K562 (cell line): ENCODE measurements around the gene SLC48A1. TPM values are rescaled to one million over a fixed set of nuclear protein-coding genes. Genes with fewer than 3 reads are reported as not detected.

ENCODE experiments used
- CTCFL ChIP-seq: IDR thresholded peaks from 2 replicates; pipeline ENCODE4 v1.6.1; 2011; ENCODE audit warnings: borderline replicate concordance, low read depth, mild to moderate bottlenecking, moderate library complexity, low read length; ENCODE audit not compliant: insufficient read depth, poor library complexity, severe bottlenecking
- NKRF ChIP-seq: fragments of 450-650 bp; IDR thresholded peaks from 2 replicates; pipeline ENCODE4 v1.6.1; 2016; ENCODE audit warnings: borderline replicate concordance
- PRDM10 ChIP-seq: fragments of 450-650 bp; IDR thresholded peaks from 2 replicates; pipeline ENCODE4 v1.6.1; 2018; ENCODE audit not compliant: partially characterized antibody
- PTRF ChIP-seq: fragments of 450-650 bp; IDR thresholded peaks from 2 replicates; pipeline ENCODE4 v1.6.1; 2016; ENCODE audit warnings: mild to moderate bottlenecking, missing genetic modification characterization, missing compliant biosample characterization
- RBBP5 ChIP-seq: fragments of 200-600 bp; sonication (generic); IDR thresholded peaks from 2 replicates; pipeline ENCODE4 v1.6.1; 2012; ENCODE audit warnings: borderline replicate concordance, mild to moderate bottlenecking, low read length, control low read depth, inconsistent platforms; ENCODE audit not compliant: insufficient read depth, poor library complexity, severe bottlenecking
- SMARCA4 ChIP-seq: fragments of 450-650 bp; IDR thresholded peaks from 2 replicates; pipeline ENCODE4 v1.6.1; 2016
- TAF15 ChIP-seq: fragments of 200-400 bp; formaldehyde crosslinking; IDR thresholded peaks from 2 replicates; pipeline ENCODE4 v1.6.1; 2017; ENCODE audit warnings: mild to moderate bottlenecking, low read depth, low read length, moderate library complexity
- TSC22D4 ChIP-seq: fragments of 450-650 bp; IDR thresholded peaks from 2 replicates; pipeline ENCODE4 v1.6.1; 2016; ENCODE audit warnings: missing genetic modification characterization, missing biosample characterization, control low read depth
- ZNF239 ChIP-seq: fragments of 250-450 bp; sonication (Bioruptor Pico); IDR thresholded peaks from 2 replicates; pipeline ENCODE4 v1.4.0; 2020; ENCODE audit warnings: mild to moderate bottlenecking
- ZNF764 ChIP-seq: fragments of 250-450 bp; sonication (Bioruptor Pico); IDR thresholded peaks from 2 replicates; pipeline ENCODE4 v1.4.0; 2020; ENCODE audit warnings: low read depth, mild to moderate bottlenecking, moderate library complexity
- polyA plus RNA-seq, 8 experiments: library from polyadenylated mRNA; depleted of rRNA in 4 of 8; stranded (reverse) in 5 of 8; unstranded in 3 of 8; fragments of >200 nt; fragmentation: Nextera tagmentation in 2 of 8; fragmentation: Illumina TruSeq in 1 of 8; extraction: Ambion mirVana in 2 of 8; extraction: Trizol in 1 of 8; gene quantifications; 2 replicates each; pipeline versions ENCODE4 v1.2.1 to v1.2.3, GENCODE V29; 2011 to 2014; ENCODE audit warnings: inconsistent platforms in 1 of 8, missing spikeins in 1 of 8
- total RNA-seq, 7 experiments: library from RNA; depleted of rRNA in 6 of 7; stranded (reverse); fragments of >200 nt in 6 of 7; fragmentation: Illumina TruSeq in 2 of 7; extraction: Trizol in 2 of 7; gene quantifications; 2 replicates each; pipeline versions ENCODE4 v1.2.1 to v1.2.3, GENCODE V29; 2011 to 2021; ENCODE audit warnings: low replicate concordance in 1 of 7
- TF ChIP-seq, protein P1 (sequence below): fragments of 250-450 bp; sonication (Bioruptor Pico); IDR thresholded peaks from 2 replicates; pipeline ENCODE4 v1.8.0; 2022; ENCODE audit warnings: moderate library complexity, mild to moderate bottlenecking, inconsistent platforms
- TF ChIP-seq, protein P2 (sequence below): fragments of 250-450 bp; sonication (Bioruptor Pico); IDR thresholded peaks from 2 replicates; pipeline ENCODE4 v1.8.0; 2021; ENCODE audit warnings: borderline replicate concordance, mild to moderate bottlenecking, moderate library complexity; ENCODE audit not compliant: poor library complexity, severe bottlenecking

The SLC48A1 gene
- total and polyA plus RNA-seq, 9 of the 15 experiments (the other 6 are each of a cell fraction or from before 2014, with no cell fraction given) = 10.7 to 37.5 (median 18.7) TPM

DNA sequence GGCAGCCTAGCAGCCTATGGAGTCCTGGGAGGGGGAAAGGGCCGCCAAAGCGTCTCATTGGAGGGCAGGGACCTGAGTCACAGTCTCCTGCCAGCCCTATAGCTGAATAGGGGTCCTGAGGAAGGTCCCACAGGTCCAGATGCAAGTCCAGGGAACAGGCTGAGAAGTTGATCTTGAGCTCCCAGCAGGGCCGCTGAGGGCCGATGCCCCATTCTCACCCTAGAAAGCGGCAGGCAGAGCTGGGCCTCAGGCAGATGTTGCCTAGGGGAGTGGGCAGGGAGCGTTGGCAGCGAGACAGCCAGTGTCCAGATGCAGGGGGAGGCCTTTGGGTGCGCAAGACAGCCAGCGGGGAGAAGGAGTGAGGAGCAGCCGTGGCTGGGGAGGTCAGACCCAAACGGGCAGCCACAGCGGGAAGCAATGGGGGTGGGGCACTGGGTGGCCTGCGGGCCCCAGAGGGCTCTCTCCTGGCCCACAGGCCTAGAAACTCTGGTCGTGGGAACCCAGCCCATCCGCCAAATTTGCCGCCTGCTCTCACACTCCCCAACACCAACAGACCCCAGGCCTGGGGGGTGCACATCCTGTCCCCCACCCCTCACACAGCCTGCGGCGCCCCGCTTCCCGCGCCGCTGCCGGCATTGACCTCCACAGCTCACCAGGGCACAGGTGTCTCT lies 45.6 kb downstream of the SLC48A1 start (continued):
- TF ChIP-seq PRDM10 (peak; percentile 65), NKRF (no peak), TSC22D4 (tag) (no peak), ZNF239 (CRISPR knock-in tag) (no peak), RBBP5 (peak; percentile 23), TAF15 (no peak), CTCFL (no peak), PTRF (tag) (no peak), ZNF764 (no peak), SMARCA4 (no peak)
- TF ChIP-seq, protein P1, sequence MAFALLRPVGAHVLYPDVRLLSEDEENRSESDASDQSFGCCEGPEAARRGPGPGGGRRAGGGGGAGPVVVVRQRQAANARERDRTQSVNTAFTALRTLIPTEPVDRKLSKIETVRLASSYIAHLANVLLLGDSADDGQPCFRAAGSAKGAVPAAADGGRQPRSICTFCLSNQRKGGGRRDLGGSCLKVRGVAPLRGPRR (CRISPR knock-in tag) = no peak
- TF ChIP-seq, protein P2, sequence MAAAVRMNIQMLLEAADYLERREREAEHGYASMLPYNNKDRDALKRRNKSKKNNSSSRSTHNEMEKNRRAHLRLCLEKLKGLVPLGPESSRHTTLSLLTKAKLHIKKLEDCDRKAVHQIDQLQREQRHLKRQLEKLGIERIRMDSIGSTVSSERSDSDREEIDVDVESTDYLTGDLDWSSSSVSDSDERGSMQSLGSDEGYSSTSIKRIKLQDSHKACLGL = no peak
